Measurements from ENCODE around the gene POFUT1.

DNA sequence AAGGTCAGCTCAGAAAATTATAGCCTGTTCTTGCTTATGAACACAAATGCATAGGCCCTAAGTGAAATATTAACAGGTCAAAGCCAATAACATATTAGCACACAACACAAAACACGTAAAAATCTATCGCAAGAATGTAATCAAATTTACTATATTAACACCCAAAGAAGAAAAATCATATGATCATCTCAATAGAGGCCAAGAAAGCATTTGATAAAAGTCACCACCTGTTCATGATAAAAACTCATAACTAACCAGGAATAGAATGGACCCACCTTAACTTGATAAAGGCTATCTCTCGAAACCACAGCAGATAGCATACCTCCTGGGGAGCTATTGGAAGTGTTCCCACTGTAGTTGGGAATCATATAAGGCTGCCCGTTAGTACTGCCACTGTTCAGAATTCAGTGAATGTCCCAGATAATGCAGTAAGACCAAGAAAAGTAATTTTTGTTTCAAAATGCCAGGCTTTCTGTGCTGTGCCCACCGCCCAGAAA lies 21.6 kb downstream of the POFUT1 start:
- TF ChIP-seq YY1 (IDR thresholded peaks at IDR 0.05; ENCODE audit: insufficient read depth, insufficient read length) (no peak), ZNF274 (IDR thresholded peaks at IDR 0.05; ENCODE audit: low read depth, low read length) (no peak)
